ENCODE data around the gene IFI16.
A peak's percentile ranks its signal among the peaks of the same experiment; 100 is the strongest.

The IFI16 gene

GRCh38 chr1:159065106-159065505, 55.4 kb downstream of the IFI16 start:
- no peak for DNase-seq (ENCODE audit: low read depth)

- no peak for DNase-seq (ENCODE audit: low read depth)
Measured at GRCh38 chr1:159066108-159066507, 56.4 kb downstream of the IFI16 start.

DNA sequence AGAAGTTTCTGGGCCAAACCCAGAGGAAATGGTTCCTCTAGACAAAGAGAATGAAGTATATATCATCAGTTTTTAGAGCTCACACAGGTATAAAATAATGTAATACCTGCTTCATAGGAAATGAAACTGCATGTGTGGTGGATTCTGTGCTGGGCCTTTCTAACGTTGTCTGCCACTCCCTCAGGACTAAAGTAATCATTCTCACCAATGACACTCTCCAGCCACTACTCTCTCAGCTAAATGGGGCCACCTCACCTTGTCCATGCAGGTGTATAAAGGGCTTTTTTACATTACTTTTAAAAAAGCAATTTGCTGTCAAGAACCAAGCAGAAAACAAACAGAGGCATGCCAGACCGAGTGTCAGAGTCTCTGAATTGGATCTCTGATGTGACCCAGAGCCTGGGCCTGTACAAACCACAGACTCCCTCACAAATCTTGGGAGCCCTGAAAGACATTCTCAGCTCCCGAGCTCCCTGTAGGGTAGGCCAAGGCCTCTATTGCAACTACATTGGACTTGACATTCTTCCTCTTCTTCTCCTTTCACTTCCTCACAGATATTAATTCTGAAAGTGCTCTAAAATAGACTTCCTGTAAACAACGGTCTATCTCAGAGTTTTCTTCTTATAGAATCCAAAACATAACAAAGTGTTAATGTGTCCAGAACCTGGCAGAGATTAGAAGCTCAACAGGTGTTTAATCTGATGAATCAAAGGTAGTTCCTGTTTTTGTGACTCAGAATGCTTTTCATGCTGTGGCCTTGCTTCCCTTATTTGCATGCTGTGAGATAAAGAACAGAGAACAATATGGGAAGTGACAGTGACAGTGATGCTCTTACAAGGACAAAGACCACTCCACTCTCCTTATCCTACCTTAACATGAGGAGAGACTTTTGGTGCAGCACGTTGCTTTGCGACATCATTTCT, 58.3 kb downstream of the IFI16 start:
- DNase-seq (ENCODE audit: low read depth) = no peak

GRCh38 chr1:159068886-159069285, 59.2 kb downstream of the IFI16 start:
- DNase-seq (ENCODE audit: low read depth) = no peak

DNA sequence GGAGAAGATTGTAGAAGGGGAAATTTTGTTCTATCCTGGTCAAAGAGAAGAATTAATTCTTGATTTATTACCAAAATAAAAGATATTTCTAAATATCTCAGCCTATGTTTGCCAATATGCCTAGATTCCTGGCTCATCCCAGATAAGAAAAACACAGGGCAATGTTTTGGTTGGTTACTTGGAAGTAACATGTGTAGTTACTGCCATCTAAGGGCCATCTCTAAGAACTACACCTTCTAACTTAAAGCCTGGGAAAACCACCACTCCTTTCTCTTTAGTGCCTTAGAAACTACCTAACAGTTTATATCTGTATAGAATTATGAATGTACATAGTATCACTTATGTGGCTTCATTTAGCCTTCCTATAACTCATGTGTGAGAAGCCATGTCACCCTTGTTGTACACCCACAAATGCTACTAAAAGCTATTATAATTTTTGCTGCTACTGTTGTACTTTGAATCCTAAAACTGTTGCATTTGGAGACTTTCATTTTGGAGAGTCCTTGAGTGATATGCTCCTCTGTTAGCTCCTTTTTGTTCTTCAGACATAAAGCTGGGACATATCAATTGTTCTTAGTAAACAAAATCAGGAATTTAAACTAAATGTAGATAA, 62.4 kb downstream of the IFI16 start:
- peak; percentile 33 for DNase-seq (ENCODE audit: low read depth)

DNA sequence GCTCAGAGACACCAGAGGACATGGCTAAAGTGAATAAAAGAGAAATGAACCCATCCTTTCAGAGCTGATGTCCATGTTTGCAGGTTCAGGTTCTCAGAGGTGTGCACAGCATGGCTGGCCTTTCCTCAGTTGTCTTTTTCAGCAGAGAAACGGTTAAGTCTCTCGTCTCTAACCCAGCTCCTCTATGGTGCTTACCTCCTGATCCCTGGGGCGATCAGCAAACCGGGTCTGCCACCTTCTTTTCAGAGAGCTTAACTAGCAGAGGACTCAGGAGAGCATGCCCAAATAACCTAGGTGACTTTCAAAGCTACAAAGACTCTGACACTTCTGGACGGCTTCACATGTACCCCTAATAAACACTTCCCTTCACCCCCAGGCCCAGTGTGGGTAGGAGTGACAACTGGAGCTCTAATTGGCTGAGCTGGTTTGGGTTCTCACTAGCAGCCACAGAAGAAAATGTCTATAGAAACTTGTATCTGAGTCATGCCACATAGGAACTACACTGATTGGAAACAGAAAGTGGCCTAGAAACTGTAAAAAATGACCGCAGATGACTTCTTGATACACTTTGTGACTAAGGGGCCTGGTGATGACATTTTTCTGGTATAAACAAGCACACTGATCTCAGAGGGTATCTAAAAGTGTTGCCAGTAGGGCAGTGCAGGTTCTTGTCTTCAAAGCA, 66.9 kb downstream of the IFI16 start, which contains the start of gene AIM2:
Gene AIM2 (minus strand): TSS at position 329 of the 682 bp plus-strand sequence. CDS start 3,267 bp downstream, outside the sequence.
- peak; percentile 56 for DNase-seq (ENCODE audit: low read depth)

- DNase-seq (ENCODE audit: low read depth) = peak; percentile 76
Measured at GRCh38 chr1:159077120-159077961, 67.6 kb downstream of the IFI16 start.

DNA sequence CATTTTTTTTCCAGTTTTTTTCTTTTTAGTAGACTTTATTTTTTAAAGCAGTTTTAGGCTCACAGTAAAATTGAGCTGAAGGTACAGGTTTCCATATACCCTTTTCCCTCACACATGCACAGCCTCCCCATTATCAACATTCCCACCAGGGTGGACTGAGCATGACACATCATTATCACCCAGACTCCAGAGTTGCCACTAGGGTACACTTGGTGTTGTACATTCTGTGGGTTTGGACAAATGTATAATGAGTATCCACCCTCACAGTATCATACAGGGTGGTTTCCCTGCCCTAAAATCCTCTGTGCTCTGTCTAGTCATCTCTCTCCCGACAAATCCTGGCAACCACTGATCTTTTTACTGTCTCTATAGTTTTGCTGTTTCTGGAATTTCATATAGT, 69.8 kb downstream of the IFI16 start:
- DNase-seq (ENCODE audit: low read depth) = no peak

GRCh38 chr1:159081626-159082025, 71.9 kb downstream of the IFI16 start:
- DNase-seq (ENCODE audit: low read depth) = no peak

DNA sequence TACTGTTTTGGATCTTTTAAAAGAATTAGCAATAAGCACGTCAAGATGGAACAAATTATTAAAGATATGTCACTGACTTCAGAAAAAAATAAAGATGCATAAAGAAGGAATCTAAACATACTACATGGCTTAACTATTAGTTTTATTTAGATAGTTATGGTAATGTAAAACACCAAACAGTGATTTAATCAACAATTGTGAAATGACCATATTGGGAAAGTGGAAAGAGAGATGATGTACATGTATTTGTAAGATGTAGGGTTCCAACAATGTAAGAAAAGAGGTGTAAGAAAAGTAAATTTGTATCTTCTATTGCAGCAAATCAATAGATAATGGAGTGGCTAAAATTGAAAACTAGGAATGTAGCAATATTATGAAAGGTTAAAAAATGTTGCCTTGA, 73.3 kb downstream of the IFI16 start:
- no peak for DNase-seq (ENCODE audit: low read depth)

DNA sequence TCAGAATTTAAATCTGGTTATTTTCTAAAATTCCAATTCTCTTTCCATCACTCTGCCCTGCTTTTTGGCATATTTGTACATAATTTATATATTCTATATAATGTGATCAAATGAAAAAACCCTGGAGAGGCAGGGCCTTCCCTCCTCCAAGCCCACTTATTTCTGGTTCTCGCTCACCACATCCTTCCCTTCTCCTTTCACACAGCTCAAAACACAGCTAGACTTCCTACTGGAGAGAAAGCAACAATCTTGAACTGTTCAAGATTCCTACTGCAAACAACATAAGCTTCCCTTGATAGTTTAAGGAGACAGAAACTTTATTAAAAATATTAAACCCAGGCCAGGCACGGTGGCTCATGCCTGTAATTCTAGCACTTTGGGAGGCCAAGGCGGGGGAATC, 74.4 kb downstream of the IFI16 start:
- DNase-seq (ENCODE audit: low read depth) = no peak

DNA sequence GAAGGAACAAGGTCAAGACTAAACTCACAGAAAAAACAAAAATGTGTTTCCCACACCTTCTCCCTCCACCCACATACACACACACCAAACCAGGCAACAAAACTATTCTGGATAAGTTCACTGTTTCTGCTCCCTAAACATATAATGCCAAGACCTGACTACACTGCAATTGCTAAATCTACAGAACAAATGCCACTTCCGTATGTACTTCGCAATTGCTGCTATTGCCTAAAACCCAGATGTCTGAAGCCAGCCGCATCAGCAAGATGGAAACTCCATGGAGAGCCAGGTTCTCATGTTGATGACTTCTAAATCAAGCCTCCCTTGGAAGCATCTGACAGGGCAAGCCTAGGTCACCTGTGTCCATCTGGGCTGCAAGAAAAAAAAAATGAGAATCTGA, 75.2 kb downstream of the IFI16 start:
- DNase-seq (ENCODE audit: low read depth) = no peak

DNA sequence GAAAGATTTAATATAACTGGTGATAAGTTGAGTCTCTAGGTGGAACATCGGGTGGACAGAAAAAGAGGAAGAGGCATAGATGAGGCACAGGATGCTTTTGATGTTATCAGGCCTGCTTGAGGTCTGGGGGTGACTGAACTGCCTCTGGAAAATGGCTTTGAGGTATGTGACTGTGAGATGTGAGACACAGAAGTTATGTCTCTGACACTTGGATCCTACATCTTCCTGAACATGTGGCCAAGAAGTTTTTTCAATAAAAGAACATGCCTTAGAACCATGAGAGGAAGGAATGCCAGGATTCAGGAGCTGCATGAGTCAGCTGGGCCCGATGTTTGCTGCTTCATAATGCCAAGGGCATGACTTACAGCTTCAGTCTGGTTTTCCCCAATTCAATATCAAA, 78.3 kb downstream of the IFI16 start:
- DNase-seq (ENCODE audit: low read depth) = peak; percentile 87

DNA sequence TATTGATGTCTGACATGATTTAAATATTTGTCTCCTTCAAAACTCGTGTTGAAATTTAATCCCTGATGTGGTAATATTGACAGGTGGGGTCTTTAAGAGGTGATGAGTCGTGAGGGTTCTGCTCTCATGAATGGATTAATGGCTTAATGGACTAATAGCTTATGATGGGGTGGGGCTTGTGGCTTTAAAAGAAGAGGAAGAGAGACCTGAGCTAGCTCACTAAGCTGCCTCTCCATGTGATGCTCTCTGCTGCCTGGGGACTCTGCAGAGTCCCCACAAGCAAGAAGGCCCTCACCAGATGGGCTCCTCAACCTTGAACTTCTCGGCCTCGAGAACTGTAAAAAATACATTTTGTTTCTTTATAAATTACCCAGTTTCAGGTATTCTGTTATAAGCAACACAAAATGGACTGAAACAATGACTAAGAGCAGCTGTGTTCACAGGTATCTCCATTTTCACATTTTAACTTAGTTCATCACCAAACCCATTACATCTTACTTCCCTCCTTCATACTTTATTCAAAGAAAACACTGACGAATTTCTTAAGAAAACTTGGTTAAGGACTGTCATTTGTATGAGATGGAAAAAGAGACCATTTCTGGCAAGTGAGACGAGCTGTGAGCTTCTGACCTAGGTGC, 79.0 kb downstream of the IFI16 start:
- no peak for DNase-seq (ENCODE audit: low read depth)

- no peak for DNase-seq (ENCODE audit: low read depth)
Measured at GRCh38 chr1:159089184-159089791, 79.6 kb downstream of the IFI16 start.

DNA sequence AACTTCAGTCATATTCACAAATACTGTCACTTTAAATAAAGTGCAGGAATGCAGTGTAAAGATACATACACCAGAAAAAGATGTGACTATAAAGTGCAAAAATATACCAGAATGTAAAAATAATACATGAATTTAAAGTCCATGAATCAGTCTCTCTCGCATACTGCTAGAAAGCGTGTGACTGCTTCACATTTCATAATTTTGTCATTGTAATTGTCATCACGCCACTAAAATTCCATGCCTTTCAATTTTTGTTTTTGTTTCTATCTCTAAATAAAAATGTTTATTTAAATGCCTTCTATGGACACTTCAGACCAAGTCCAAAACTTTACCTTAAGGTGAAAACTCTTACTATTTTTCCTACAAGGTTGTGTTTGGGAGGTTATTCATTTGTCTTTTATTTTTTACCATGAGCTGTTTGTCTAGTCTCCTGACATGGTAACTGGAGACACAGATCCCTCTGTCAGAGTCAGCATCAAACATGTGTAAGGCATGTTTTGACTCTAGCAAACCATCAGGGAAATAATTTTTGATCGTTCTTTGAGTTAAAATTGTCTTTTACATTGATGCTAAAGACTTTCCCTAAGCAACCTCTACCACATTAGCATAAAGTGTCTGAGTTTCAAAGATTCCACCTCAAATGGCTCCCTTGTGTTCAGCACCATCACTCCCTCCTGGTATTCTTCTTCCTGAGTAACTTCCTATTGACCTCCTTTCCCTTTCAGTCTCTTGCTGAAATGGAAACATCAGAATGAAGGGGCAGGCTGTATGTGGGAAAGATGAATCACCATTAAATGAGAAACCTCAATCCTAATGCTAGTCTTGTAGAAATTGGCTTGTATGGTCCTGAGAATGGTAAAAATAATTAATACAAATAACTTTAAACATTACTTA, 80.8 kb downstream of the IFI16 start:
- no peak for DNase-seq (ENCODE audit: low read depth)

GRCh38 chr1:159091180-159091560, 81.5 kb downstream of the IFI16 start:
- no peak for DNase-seq (ENCODE audit: low read depth)

DNA sequence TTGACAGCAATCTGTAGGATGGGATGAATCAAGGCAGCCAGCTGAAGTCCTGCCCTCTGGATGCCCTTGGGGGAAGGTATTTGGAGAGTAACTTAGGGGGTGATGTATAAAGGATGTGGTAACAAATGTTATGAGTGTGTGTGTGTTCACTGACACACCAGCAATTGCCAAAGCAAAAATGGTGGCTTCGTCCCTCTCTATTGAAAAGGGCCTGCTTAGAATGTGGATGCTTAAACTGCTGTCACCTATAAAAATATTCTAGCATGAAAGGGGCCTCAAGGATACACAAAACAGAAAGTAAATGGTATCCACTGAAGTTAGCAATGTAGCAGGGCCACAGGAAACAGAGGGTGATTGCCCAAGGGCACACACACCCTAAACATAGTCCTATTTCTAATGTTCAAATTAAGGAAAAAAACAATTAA, 81.9 kb downstream of the IFI16 start:
- no peak for DNase-seq (ENCODE audit: low read depth)

DNA sequence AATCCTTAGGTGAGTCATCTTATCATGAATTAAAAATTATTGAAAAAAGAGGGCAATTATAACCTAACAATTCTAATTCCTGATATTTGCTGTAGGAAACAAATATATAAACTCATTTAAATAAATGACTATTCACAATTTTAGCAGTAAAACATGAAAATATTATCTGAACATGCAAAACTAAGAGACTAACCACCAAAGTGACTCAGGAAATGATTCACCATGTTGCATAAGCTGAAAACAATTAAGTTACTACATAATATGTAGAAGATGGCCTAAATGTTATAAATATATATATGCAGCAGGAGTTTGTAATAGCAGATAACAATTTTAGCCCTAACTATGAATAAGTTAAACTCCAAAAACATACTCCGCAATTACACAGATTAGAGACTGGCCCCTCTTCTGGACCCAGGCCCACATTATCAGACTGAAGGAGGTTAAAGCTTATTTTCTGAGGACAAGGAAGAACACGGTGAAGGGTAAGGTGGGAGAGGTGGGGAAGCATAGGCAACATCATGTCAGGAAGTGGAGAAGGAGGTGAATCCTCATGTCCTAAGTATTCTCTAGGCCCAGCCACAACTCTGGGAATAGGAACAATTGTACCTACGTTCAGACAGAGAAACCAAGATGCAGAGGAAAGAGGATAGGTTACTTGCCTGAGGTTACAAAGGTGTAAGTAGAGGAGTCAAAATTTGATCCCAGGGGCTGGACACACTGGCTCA, 82.5 kb downstream of the IFI16 start:
- DNase-seq (ENCODE audit: low read depth) = peak; percentile 82

Measured in HS-5 (cell line).